Suprapubic skin (tissue), 3 donors: ENCODE data around the gene ENTREP1.

Experiments used
- POLR2A ChIP-seq, 2 donors: fragments of 450-650 bp; IDR thresholded peaks; one replicate each; pipeline ENCODE4 v1.6.1; 2017; ENCODE audit warnings: antibody characterized with exemption in 2 of 2, mild to moderate bottlenecking in 2 of 2, moderate library complexity in 2 of 2
- TF ChIP-seq, protein P1 (sequence below), 2 donors: fragments of 200-600 bp in 1 of 2; fragments of 450-650 bp in 1 of 2; sonication (generic) in 1 of 2; IDR thresholded peaks; one replicate each; pipeline ENCODE4 v1.5.1; 2016 to 2019; ENCODE audit warnings: antibody characterized with exemption in 2 of 2, mild to moderate bottlenecking in 1 of 2, moderate library complexity in 1 of 2

GRCh38 chr9:69314547-69314946 is 10.5 kb upstream of the ENTREP1 start:
- TF ChIP-seq POLR2A (IDR thresholded peaks at IDR 0.05): no peak
- TF ChIP-seq, protein P1, sequence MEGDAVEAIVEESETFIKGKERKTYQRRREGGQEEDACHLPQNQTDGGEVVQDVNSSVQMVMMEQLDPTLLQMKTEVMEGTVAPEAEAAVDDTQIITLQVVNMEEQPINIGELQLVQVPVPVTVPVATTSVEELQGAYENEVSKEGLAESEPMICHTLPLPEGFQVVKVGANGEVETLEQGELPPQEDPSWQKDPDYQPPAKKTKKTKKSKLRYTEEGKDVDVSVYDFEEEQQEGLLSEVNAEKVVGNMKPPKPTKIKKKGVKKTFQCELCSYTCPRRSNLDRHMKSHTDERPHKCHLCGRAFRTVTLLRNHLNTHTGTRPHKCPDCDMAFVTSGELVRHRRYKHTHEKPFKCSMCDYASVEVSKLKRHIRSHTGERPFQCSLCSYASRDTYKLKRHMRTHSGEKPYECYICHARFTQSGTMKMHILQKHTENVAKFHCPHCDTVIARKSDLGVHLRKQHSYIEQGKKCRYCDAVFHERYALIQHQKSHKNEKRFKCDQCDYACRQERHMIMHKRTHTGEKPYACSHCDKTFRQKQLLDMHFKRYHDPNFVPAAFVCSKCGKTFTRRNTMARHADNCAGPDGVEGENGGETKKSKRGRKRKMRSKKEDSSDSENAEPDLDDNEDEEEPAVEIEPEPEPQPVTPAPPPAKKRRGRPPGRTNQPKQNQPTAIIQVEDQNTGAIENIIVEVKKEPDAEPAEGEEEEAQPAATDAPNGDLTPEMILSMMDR (IDR thresholded peaks at IDR 0.05): no peak
